OCI-LY1 (cell line): Measurements from ENCODE around the gene NRTN.

Experiments used
- EZH2 ChIP-seq: fragments of 200-600 bp; sonication (generic), shearing (Covaris generic); IDR thresholded peaks from 2 replicates; pipeline ENCODE4 v1.8.0; 2017; ENCODE audit warnings: borderline replicate concordance, mixed run types, mild to moderate bottlenecking, antibody characterized with exemption, low read length, moderate library complexity, mixed read lengths
- TF ChIP-seq, protein P1 (sequence below): fragments of 200-600 bp; sonication (generic), shearing (Covaris generic); IDR thresholded peaks from 2 replicates; pipeline ENCODE4 v1.5.1; 2017; ENCODE audit warnings: mild to moderate bottlenecking, antibody characterized with exemption, low read length, moderate library complexity, mixed read lengths

DNA sequence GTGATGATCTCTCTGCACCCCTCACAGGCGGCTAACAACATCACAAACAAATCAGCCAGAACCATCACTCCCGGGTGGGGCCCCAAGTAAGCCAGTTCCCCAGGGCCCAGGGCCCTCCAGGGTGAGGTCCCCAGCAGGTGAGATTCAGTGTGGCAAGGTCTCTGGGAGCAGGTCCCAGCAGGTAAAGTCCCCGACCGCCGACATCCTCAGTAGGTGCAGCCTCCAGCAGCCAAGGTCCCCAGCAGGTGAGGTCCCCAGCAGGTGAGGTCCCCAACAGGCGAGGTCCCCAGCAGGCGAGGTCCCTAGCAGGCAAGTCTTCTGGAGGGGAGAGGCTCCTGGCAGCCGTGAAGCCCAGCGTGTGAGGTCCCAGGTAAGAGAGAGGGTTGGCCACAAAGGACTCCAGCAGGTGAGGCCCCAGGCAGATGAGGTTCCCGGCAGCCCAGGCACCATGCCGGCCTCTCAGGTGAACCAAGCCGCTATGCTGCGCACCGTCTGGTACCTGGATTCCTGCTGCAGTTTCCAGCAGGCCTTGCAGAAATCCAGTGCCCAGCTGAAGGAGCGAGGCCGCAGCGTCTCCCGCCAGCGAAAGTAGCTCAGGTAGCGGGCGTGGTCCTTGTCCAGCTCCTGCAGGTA lies 38.5 kb downstream of the NRTN start:
- no peak for TF ChIP-seq EZH2
- TF ChIP-seq, protein P1, sequence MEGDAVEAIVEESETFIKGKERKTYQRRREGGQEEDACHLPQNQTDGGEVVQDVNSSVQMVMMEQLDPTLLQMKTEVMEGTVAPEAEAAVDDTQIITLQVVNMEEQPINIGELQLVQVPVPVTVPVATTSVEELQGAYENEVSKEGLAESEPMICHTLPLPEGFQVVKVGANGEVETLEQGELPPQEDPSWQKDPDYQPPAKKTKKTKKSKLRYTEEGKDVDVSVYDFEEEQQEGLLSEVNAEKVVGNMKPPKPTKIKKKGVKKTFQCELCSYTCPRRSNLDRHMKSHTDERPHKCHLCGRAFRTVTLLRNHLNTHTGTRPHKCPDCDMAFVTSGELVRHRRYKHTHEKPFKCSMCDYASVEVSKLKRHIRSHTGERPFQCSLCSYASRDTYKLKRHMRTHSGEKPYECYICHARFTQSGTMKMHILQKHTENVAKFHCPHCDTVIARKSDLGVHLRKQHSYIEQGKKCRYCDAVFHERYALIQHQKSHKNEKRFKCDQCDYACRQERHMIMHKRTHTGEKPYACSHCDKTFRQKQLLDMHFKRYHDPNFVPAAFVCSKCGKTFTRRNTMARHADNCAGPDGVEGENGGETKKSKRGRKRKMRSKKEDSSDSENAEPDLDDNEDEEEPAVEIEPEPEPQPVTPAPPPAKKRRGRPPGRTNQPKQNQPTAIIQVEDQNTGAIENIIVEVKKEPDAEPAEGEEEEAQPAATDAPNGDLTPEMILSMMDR, result no peak
